SW480 (cell line): Measurements from ENCODE around the gene SLC22A31.

Source experiments
- DNase-seq: peaks from one replicate; pipeline ENCODE4 v3.0.0-alpha.2; 2016; ENCODE audit warnings: low spot score

The SLC22A31 gene

GRCh38 chr16:89216315-89217137 is 16.2 kb upstream of the SLC22A31 start:
- DNase-seq, result peak; percentile 66

DNA sequence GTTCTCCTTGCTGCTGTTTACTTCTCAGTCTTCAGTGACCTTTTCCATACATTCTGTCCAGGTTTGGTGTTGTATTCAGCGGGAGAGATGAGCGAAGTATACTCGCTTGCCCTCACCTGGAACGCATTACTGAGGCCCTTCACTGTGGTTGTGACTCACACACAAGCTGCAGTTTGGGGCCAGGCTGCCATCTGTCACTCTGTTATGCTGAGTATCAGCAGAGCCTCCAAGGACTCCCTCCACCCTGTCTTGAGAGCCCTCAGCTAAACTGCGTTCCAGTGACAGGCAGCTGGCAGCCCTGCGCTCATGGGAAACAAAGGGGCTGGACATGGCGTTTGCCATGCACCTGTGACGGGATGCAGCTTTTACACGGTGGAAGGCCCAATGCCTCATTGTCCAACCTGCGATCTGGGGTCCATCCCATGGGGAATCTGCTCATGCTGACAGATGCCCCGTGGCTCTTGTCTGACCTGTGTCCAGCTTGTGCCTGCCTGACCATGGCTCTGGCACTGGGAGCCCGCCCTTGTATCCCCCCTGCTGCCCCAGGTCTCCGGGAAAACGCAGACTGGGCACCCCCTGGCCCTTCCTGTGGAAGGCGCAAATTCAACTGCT is 10.7 kb upstream of the SLC22A31 start:
- no peak for DNase-seq

DNA sequence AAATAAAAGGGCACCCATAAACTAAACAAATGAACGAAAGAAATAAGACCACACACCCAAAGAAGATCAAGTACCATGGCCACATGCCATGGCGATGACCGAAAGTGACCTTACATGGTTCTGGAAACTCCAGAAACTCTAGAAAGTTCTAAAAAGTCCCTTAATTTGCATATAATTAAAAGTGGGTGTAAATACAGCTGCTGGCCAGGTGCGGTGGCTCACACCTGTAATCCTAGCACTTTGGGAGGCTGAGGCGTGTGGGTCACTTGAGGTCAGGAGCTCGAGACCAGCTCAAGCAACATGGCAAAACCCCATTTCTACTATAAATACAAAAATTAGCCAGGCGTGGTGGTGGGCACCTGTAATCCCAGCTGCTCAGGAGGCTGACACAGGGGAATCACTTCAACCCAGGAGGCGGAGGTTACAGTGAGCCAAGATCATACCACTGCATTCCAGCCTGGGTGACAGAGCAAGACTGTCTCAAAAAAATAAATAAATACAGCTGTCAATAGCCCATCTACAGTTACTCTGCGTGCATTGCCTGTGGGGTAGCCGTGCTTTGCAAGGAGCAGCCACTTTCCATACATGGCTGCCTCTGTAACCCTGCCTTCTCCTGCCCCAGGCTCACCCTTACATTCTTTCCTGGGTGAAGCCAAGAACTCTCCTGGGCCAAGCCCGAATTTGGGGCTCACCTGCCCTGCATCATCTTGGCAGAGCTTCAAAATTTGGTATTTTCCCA is 10.0 kb upstream of the SLC22A31 start:
- DNase-seq, result no peak

DNA sequence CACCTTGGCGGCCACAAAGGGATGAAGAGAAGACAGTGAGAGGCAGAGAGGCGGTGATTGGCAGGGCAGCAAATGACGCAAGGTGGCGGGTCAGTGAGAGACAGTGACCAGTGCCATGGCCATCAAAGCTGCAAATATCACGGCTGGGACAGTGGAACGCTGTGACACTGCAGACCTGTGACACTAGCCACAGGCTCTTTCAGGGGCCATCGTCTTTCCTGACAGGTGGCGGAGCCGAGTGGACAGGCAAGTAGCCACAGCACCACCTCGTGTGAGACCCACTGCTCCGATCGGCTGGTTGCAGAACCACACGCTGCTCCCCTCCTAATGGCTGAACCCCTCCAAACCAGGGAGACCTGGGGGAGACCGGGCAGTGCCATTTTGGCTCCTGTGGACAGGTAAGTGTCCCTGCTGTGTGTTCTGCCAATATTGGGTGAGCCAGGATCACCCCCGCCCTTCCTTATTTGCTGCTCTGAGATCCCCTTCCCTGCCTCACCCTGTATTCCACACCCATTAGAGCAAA is 9.2 kb upstream of the SLC22A31 start:
- DNase-seq, result no peak

DNA sequence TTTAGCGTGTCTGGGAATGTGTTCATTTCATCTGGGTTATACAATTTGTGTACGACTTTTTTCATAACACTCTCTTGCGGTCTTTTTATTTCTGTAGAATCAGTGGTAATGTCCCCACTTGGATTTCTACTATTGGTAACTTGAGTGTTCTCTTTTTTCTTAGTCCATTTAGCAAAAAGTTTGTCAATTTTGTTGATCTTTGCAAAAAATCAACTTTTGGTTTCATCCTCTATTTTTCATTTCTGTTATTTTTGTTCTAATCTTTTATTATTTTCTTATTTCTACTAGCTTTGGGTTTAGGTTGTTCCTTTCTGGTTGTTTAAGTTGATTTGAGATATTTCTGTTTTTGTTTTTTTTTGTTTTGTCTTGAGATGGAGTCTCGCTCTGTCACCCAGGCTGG is 7.7 kb upstream of the SLC22A31 start:
- no peak for DNase-seq

- no peak for DNase-seq
Measured at GRCh38 chr16:89202422-89203215, 2.3 kb upstream of the SLC22A31 start.

GRCh38 chr16:89201439-89202377 is 1.4 kb upstream of the SLC22A31 start:
- no peak for DNase-seq

GRCh38 chr16:89200850-89201411 is 594 bp upstream of the SLC22A31 start:
- DNase-seq, result no peak

- DNase-seq, result no peak
Measured at GRCh38 chr16:89199241-89200123, 855 bp downstream of the SLC22A31 start.

GRCh38 chr16:89198417-89199240 is 1.7 kb downstream of the SLC22A31 start:
- DNase-seq, result no peak

- DNase-seq, result no peak
Measured at GRCh38 chr16:89197633-89198416, 2.5 kb downstream of the SLC22A31 start.

DNA sequence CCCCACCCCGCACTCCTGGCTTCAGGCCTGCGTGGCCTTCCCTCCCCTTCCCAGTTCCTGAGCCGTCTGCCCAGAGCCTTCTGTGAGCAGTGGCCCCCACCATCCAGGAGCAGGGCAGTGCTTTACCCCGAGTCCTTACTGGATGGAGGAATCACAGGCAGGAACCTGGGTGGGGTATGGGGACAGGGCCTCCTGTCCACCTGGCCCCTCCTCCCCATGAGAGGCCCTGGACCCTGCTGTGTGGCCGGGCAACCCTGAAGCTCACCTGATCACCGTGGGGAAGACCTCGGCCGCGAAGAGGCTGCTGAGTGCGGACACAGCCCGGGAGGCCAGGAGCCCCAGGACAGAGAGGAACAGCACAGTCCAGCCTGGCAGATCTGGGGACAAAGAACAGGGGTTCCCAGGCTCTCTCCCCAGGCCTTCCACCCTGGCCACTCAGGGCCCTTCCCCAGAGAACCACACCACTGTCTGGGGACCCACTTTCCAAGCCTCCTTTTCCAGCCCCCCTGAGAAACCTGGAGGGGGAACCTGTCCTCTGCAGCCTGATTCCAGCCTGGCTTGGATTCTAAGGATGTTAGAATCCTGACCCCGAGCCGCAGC is 3.2 kb downstream of the SLC22A31 start:
- no peak for DNase-seq

GRCh38 chr16:89195521-89196171 is 4.7 kb downstream of the SLC22A31 start:
- no peak for DNase-seq

DNA sequence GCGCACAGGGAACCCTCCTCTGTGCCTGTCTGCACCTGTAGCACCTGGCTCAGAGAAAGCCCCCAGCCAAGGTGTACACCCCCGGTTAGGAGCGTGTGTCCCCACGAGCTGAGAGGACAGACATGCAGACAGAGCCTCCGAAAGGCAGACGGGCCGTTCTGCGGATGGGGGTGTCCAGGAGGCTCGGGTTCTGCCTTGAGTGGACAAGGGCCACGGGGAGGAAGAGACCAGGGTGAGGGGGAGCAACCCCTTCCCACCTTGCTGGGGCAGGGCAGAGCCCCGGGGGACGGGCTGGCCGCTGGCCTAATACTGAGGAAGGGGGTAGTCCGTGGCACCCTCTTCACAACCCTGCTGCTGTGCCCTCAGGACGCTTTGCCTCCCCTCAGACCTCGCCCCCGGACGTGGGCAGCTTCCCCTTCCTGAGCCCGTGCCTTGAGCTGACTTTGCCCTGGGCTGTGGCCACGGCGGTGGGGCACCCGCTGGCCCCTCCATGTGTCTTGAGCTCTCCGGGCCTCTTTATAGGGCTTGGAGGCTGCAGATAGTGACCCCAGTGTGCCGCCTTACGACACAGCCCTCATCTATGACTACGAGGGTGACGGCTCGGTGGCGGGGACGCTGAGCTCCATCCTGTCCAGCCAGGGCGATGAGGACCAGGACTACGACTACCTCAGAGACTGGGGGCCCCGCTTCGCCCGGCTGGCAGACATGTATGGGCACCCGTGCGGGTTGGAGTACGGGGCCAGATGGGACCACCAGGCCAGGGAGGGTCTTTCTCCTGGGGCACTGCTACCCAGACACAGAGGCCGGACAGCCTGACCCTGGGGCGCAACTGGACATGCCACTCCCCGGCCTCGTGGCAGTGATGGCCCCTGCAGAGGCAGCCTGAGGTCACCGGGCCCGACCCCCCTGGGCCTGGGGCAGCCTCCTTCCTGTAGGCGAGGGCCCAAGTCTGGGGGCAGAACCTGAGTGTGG is 5.7 kb downstream of the SLC22A31 start:
- no peak for DNase-seq

DNA sequence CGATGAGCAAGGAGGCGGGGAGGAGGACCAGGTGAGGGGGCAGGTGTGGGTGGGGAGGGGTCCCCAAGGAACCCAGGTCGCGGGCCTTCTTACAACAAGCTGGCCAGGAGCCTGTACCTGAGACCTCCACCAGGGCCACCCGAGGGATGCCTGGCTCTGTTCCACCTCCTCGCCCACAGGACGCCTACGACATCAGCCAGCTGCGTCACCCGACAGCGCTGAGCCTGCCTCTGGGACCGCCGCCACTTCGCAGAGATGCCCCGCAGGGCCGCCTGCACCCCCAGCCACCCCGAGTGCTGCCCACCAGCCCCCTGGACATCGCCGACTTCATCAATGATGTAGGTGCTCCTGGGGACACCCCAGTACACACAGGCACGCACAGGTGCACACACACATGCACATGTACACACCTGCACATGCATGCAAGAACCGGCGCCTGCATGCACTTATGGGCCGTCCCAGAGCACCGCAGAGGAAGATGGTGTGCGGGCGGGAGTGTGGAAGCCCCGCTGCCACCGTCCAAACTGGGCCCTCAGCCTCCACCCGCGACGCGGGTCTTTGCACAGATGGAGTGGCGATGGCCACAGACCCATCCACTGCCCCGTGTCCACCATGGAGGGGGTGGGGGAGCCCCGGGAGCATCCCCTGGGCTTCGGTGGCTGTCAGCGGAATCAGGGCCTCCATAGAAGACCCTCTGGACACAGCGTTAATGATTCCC is 6.6 kb downstream of the SLC22A31 start:
- DNase-seq, result no peak
